GM23338 (cell line): ENCODE data around the gene ANTKMT. TPM values are rescaled to one million over a fixed set of nuclear protein-coding genes. Genes with fewer than 3 reads are reported as not detected.

Source experiments
- ATAC-seq: fragments of 200-7000 bp; cut with Tn5 transposase; 3 replicates; pipeline ENCODE4 v1.9.1; 2020
- DNase-seq: peaks from one replicate; pipeline ENCODE4 v3.0.0-alpha.2; 2015; ENCODE audit warnings: low spot score
- H2AFZ ChIP-seq: fragments of 200-600 bp; sonication (generic); 2 replicates; pipeline ENCODE4 v1.8.0; 2016; ENCODE audit warnings: antibody characterized with exemption, mild to moderate bottlenecking, moderate library complexity
- H3F3A ChIP-seq: fragments of 200-600 bp; sonication (generic); replicated peaks from 2 replicates; pipeline ENCODE4 v1.8.0; 2017; ENCODE audit warnings: antibody characterized with exemption, mixed run types, low read depth
- H3K27ac ChIP-seq: fragments of 200-600 bp; sonication (generic); 2 replicates; pipeline ENCODE4 v1.6.1; 2016; ENCODE audit warnings: low read depth
- H3K27me3 ChIP-seq: fragments of 200-600 bp; sonication (generic); 2 replicates; pipeline ENCODE4 v1.8.0; 2016; ENCODE audit warnings: mild to moderate bottlenecking, mixed run types, moderate library complexity; ENCODE audit not compliant: insufficient read depth
- H3K36me3 ChIP-seq: fragments of 200-600 bp; sonication (generic); 2 replicates; pipeline ENCODE4 v1.8.0; 2016; ENCODE audit warnings: mild to moderate bottlenecking; ENCODE audit not compliant: insufficient read depth
- H3K4me1 ChIP-seq: fragments of 200-600 bp; sonication (generic); 2 replicates; pipeline ENCODE4 v1.8.0; 2016; ENCODE audit warnings: mild to moderate bottlenecking, moderate library complexity; ENCODE audit not compliant: insufficient read depth
- H3K4me2 ChIP-seq: fragments of 200-600 bp; sonication (generic); 2 replicates; pipeline ENCODE4 v1.7.1; 2017; ENCODE audit warnings: mixed run types
- H3K4me3 ChIP-seq: fragments of 200-600 bp; sonication (generic); 2 replicates; pipeline ENCODE4 v1.6.1; 2016; ENCODE audit warnings: mixed run types
- H3K79me2 ChIP-seq: fragments of 200-600 bp; sonication (generic); replicated peaks from 2 replicates; pipeline ENCODE4 v1.8.0; 2017; ENCODE audit warnings: mild to moderate bottlenecking; ENCODE audit not compliant: insufficient read depth
- H3K9me2 ChIP-seq: fragments of 200-600 bp; sonication (generic); 2 replicates; pipeline ENCODE4 v1.8.0; 2017; ENCODE audit not compliant: insufficient read depth
- H4K20me1 ChIP-seq: fragments of 200-600 bp; sonication (generic); replicated peaks from 2 replicates; pipeline ENCODE4 v1.8.0; 2017; ENCODE audit warnings: mild to moderate bottlenecking; ENCODE audit not compliant: insufficient read depth
- H3K27ac Mint-ChIP-seq: 2 replicates; pipeline ENCODE4 v1.8.0; 2020; ENCODE audit warnings: inconsistent platforms, mild to moderate bottlenecking, moderate library complexity, mixed read lengths
- H3K27me3 Mint-ChIP-seq: 3 replicates; pipeline ENCODE4 v1.8.0; 2022; ENCODE audit warnings: low read depth, mild to moderate bottlenecking, moderate library complexity, mixed read lengths, inconsistent platforms; ENCODE audit not compliant: insufficient read depth, poor library complexity
- H3K36me3 Mint-ChIP-seq: 3 replicates; pipeline ENCODE4 v1.8.0; 2021; ENCODE audit warnings: low read depth, mild to moderate bottlenecking, inconsistent platforms, moderate library complexity, mixed read lengths
- H3K4me1 Mint-ChIP-seq: 3 replicates; pipeline ENCODE4 v1.8.0; 2020; ENCODE audit warnings: mild to moderate bottlenecking, inconsistent platforms, mixed read lengths
- H3K4me3 Mint-ChIP-seq: 3 replicates; pipeline ENCODE4 v1.8.0; 2021; ENCODE audit warnings: moderate library complexity, mild to moderate bottlenecking, inconsistent platforms, mixed read lengths
- H3K9me3 Mint-ChIP-seq: 3 replicates; pipeline ENCODE4 v1.8.0; 2020; ENCODE audit warnings: moderate library complexity, mild to moderate bottlenecking, inconsistent platforms, mixed read lengths
- EZH2 ChIP-seq: fragments of 200-600 bp; sonication (generic); IDR thresholded peaks from one replicate; pipeline ENCODE4 v1.8.0; 2017; ENCODE audit warnings: antibody characterized with exemption, mild to moderate bottlenecking, low read depth; ENCODE audit not compliant: unreplicated experiment
- EZH2phosphoT487 ChIP-seq: fragments of 200-600 bp; sonication (generic); IDR thresholded peaks from one replicate; pipeline ENCODE4 v1.8.1; 2018; ENCODE audit warnings: antibody characterized with exemption; ENCODE audit not compliant: unreplicated experiment
- JUNB ChIP-seq: IDR thresholded peaks from one replicate; pipeline ENCODE4 v1.6.1; 2016; ENCODE audit warnings: antibody characterized with exemption; ENCODE audit not compliant: unreplicated experiment
- POLR2AphosphoS5 ChIP-seq: IDR thresholded peaks from 2 replicates; pipeline ENCODE4 v1.6.1; 2016; ENCODE audit warnings: antibody characterized with exemption, low read depth
- REST ChIP-seq: IDR thresholded peaks from one replicate; pipeline ENCODE4 v1.6.1; 2018; ENCODE audit warnings: antibody characterized with exemption; ENCODE audit not compliant: unreplicated experiment
- ZNF114 ChIP-seq: fragments of 250-450 bp; sonication (Bioruptor Pico); IDR thresholded peaks from 2 replicates; pipeline ENCODE4 v1.5.0; 2020; ENCODE audit warnings: mild to moderate bottlenecking, moderate library complexity
- polyA plus RNA-seq: library from polyadenylated mRNA; unstranded; fragments of >200 nt; fragmentation: Nextera tagmentation; extraction: Ambion mirVana; gene quantifications from 2 replicates; pipeline ENCODE4 v1.2.1, GENCODE V29; 2016
- total RNA-seq: library from RNA; depleted of rRNA; stranded (reverse); fragments of >200 nt; shearing (Covaris generic); gene quantifications from 2 replicates; pipeline ENCODE4 v1.2.3, GENCODE V29; 2014

The ANTKMT gene
- total and polyA plus RNA-seq, 2 experiments from 2014 or later, result 23.8 to 37.2 TPM

DNA sequence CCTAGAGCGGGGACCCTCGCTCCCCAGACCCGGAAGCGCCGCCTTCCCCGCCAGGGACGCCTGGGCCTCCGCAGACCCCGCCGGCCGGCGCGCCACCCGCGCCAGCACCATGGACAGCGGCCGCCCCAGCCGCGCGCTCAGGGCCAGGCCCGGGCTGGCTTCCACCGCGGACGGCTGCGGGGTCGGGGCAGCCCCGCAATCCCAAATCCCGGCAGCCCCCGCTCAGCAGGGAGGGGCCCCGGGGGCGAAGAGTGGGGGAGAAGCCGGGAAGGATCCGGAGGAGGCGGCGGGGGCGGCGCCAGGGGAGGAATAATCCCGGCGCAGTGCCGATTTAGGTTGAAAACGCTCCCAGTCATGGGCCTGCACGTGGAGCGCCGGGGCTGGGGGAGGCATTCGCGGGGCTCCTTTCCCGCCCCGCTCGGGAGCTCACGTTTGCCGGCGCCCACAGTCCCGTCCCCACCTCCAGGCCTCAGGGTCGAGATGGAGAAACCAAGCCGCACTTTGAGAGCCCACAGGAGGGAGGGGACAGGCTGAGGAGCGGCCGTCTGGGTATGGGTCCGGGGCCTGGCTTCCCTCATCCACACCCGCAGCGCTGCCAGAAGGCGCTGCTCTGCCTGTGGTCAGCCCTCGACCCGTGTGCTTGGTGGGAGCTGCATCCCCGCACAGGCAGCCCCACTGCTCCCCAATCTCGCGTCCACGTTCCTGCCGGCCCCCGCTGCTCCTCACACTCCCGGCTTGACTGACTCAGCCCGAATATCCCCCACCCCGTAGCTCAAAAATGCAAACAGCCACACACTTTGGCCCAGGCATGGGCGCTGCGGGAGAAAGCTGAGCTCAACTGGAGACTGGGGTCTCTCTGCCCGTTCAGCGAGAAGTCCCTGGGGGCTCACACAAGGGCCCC is 20.0 kb upstream of the ANTKMT start:
- Mint-ChIP-seq H3K36me3 (no peaks in the 10 kb centered on the region), H3K27me3 (peaks cover 71% of the 10 kb centered on the region), H3K9me3 (no peaks in the 10 kb centered on the region; the same call in 2 of the 3 replicates), H3K4me1 (no peaks in the 10 kb centered on the region), H3K4me3 (no peak overlapping the region), H3K27ac (no peak overlapping the region)
- Histone ChIP-seq H3F3A (no peaks in the 10 kb centered on the region), H3K79me2 (no peaks in the 10 kb centered on the region), H3K27ac (no peak overlapping the region), H2AFZ (no peak overlapping the region), H3K27me3 (peaks cover 84% of the 10 kb centered on the region), H3K4me1 (no peaks in the 10 kb centered on the region; the same call in 1 of the 2 replicates), H3K4me3 (peak overlapping the region; percentile 46), H3K36me3 (no peaks in the 10 kb centered on the region), H4K20me1 (no peaks in the 10 kb centered on the region; the same call in 1 of the 2 replicates), H3K9me2 (no peaks in the 10 kb centered on the region), H3K4me2 (peak overlapping the region; percentile 68; the same call in 1 of the 2 replicates)
- TF ChIP-seq REST, result peak; percentile 84
- 0 out of 2 replicates have a peak, but pooled peaks have one; percentile 21 for TF ChIP-seq POLR2AphosphoS5
- TF ChIP-seq EZH2phosphoT487, result no peak
- TF ChIP-seq ZNF114, result no peak
- peak; percentile 39 for TF ChIP-seq EZH2
- ATAC-seq (peak; percentile 79), DNase-seq (peak; percentile 71)

GRCh38 chr16:702341-702740 is 18.6 kb upstream of the ANTKMT start:
- H3K9me2 ChIP-seq, result no peaks in the 10 kb centered on the region
- no peaks in the 10 kb centered on the region for H3K79me2 ChIP-seq
- no peak overlapping the region for H3K4me3 ChIP-seq
- no peaks in the 10 kb centered on the region; the same call in 2 of the 3 replicates for H3K9me3 Mint-ChIP-seq
- no peaks in the 10 kb centered on the region for H3K4me1 ChIP-seq
- no peak overlapping the region for H3K27ac ChIP-seq
- no peaks in the 10 kb centered on the region; the same call in 1 of the 2 replicates for H4K20me1 ChIP-seq
- H2AFZ ChIP-seq, result no peak overlapping the region
- ATAC-seq (no peak), DNase-seq (no peak)
- H3K27me3 Mint-ChIP-seq, result peaks cover 78% of the 10 kb centered on the region
- H3K4me2 ChIP-seq, result no peak overlapping the region
- H3K4me1 Mint-ChIP-seq, result no peaks in the 10 kb centered on the region
- no peak overlapping the region; the same call in 2 of the 3 replicates for H3K4me3 Mint-ChIP-seq
- H3F3A ChIP-seq, result 0 out of 2 replicates have a peak, but pooled peaks cover 6% of the 10 kb centered on the region
- no peaks in the 10 kb centered on the region for H3K36me3 ChIP-seq
- H3K27ac Mint-ChIP-seq, result no peak overlapping the region
- peaks cover 92% of the 10 kb centered on the region for H3K27me3 ChIP-seq
- H3K36me3 Mint-ChIP-seq, result no peaks in the 10 kb centered on the region
- TF ChIP-seq REST (no peak), JUNB (no peak), EZH2 (no peak)
